ENCODE measurements around the gene NPSR1.

The NPSR1 gene

DNA sequence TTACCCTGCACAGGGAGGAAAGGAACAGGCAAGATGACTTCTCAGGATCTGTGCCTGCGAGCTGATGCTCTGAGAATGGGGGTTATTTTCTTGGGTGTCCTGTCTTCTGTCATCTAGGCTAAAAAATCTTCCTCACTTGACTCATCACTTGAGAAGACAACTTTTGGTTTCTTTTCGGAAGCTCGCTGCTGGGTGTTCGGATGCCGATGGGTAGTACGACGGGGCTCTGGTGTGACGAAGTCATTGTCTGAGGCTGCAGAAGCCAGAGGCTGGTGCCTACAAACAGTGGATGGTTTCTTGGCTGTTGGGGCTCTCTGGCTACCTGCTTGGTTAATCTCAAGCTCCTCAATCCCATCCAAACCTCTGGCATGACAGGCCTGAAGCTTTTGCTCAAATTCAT, 92.2 kb downstream of the NPSR1 start:
- TF ChIP-seq EZH2phosphoT487 (IDR thresholded peaks at IDR 0.05; ENCODE audit: borderline replicate concordance, low read length), result no peak
- TF ChIP-seq, protein P1, sequence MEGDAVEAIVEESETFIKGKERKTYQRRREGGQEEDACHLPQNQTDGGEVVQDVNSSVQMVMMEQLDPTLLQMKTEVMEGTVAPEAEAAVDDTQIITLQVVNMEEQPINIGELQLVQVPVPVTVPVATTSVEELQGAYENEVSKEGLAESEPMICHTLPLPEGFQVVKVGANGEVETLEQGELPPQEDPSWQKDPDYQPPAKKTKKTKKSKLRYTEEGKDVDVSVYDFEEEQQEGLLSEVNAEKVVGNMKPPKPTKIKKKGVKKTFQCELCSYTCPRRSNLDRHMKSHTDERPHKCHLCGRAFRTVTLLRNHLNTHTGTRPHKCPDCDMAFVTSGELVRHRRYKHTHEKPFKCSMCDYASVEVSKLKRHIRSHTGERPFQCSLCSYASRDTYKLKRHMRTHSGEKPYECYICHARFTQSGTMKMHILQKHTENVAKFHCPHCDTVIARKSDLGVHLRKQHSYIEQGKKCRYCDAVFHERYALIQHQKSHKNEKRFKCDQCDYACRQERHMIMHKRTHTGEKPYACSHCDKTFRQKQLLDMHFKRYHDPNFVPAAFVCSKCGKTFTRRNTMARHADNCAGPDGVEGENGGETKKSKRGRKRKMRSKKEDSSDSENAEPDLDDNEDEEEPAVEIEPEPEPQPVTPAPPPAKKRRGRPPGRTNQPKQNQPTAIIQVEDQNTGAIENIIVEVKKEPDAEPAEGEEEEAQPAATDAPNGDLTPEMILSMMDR (IDR thresholded peaks at IDR 0.05; ENCODE audit: low read depth, low read length, poor library complexity, severe bottlenecking), result no peak
- Histone ChIP-seq H3K9me3 (ENCODE audit: control insufficient read depth, insufficient read depth, low read length) (no peaks in the 10 kb centered on the region), H3K27ac (ENCODE audit: low read depth, low read length) (no peak overlapping the region), H3K9me2 (replicated peaks; ENCODE audit: control insufficient read depth, low read length) (no peaks in the 10 kb centered on the region), H3F3A (ENCODE audit: control insufficient read depth, insufficient read depth) (no peaks in the 10 kb centered on the region), H3K4me1 (ENCODE audit: control insufficient read depth, low read length) (no peaks in the 10 kb centered on the region), H3K27me3 (ENCODE audit: control insufficient read depth, low read length) (no peaks in the 10 kb centered on the region), H3K4me3 (ENCODE audit: low read length) (no peak overlapping the region), H3K4me2 (ENCODE audit: low read length) (no peak overlapping the region), H3K79me2 (ENCODE audit: control insufficient read depth, low read length) (no peaks in the 10 kb centered on the region), H3K36me3 (ENCODE audit: control insufficient read depth, low read length) (no peaks in the 10 kb centered on the region), H4K20me1 (ENCODE audit: control insufficient read depth, insufficient read depth, low read depth, low read length) (no peaks in the 10 kb centered on the region)

DNA sequence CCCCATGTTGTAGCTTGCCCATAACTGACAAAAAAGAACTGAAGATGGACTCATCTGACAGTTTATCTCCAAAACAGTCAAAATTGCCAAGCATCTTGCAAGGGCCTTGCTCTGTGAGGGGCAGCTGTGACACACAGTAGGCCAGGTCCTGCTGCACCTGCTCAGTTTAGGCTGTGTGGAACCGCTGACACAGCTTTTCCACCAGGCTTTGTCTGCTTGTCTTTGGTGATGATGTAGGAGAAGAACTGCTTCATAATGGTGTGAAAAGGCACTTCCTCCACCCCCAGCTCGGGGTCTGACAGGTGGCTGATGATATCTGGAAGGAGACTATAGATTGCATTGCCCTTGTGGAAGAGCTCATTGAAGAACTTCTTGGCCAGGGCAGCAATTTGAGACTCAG, 92.6 kb downstream of the NPSR1 start:
- H3K4me2 ChIP-seq (ENCODE audit: low read length), result no peak overlapping the region
- H3K27ac ChIP-seq (ENCODE audit: low read depth, low read length), result no peak overlapping the region
- H3K27me3 ChIP-seq (ENCODE audit: control insufficient read depth, low read length), result no peaks in the 10 kb centered on the region
- H3K4me1 ChIP-seq (ENCODE audit: control insufficient read depth, low read length), result no peaks in the 10 kb centered on the region
- H4K20me1 ChIP-seq (ENCODE audit: control insufficient read depth, insufficient read depth, low read depth, low read length), result no peaks in the 10 kb centered on the region
- H3K36me3 ChIP-seq (ENCODE audit: control insufficient read depth, low read length), result no peaks in the 10 kb centered on the region
- no peaks in the 10 kb centered on the region for H3K79me2 ChIP-seq (ENCODE audit: control insufficient read depth, low read length)
- no peaks in the 10 kb centered on the region for H3K9me2 ChIP-seq (replicated peaks; ENCODE audit: control insufficient read depth, low read length)
- no peak overlapping the region for H3K4me3 ChIP-seq (ENCODE audit: low read length)
- TF ChIP-seq, protein P1 (IDR thresholded peaks at IDR 0.05; ENCODE audit: low read depth, low read length, poor library complexity, severe bottlenecking), result no peak
- TF ChIP-seq EZH2phosphoT487 (IDR thresholded peaks at IDR 0.05; ENCODE audit: borderline replicate concordance, low read length), result no peak
- no peaks in the 10 kb centered on the region for H3F3A ChIP-seq (ENCODE audit: control insufficient read depth, insufficient read depth)
- H3K9me3 ChIP-seq (ENCODE audit: control insufficient read depth, insufficient read depth, low read length), result no peaks in the 10 kb centered on the region

GRCh38 chr7:34751725-34752643, 94.0 kb downstream of the NPSR1 start:
- Histone ChIP-seq H3K36me3 (ENCODE audit: control insufficient read depth, low read length) (no peaks in the 10 kb centered on the region), H4K20me1 (ENCODE audit: control insufficient read depth, insufficient read depth, low read depth, low read length) (no peaks in the 10 kb centered on the region), H3K9me2 (replicated peaks; ENCODE audit: control insufficient read depth, low read length) (no peaks in the 10 kb centered on the region), H3K4me3 (ENCODE audit: low read length) (no peak overlapping the region), H3K27ac (ENCODE audit: low read depth, low read length) (no peak overlapping the region), H3K4me1 (ENCODE audit: control insufficient read depth, low read length) (no peaks in the 10 kb centered on the region), H3K4me2 (ENCODE audit: low read length) (no peak overlapping the region), H3K9me3 (ENCODE audit: control insufficient read depth, insufficient read depth, low read length) (no peaks in the 10 kb centered on the region), H3K27me3 (ENCODE audit: control insufficient read depth, low read length) (no peaks in the 10 kb centered on the region), H3K79me2 (ENCODE audit: control insufficient read depth, low read length) (no peaks in the 10 kb centered on the region), H3F3A (ENCODE audit: control insufficient read depth, insufficient read depth) (no peaks in the 10 kb centered on the region)
- no peak for TF ChIP-seq EZH2phosphoT487 (IDR thresholded peaks at IDR 0.05; ENCODE audit: borderline replicate concordance, low read length)
- TF ChIP-seq, protein P1 (IDR thresholded peaks at IDR 0.05; ENCODE audit: low read depth, low read length, poor library complexity, severe bottlenecking), result no peak

All from DOHH2 (cell line).